Superior temporal gyrus (tissue), 1 donor: ENCODE results near the gene ST6GALNAC6.
"Not testable (repeated sequence)": the region's sequence is repeated elsewhere in the genome, so short reads cannot be mapped to it uniquely, and the experiment has no call there.

Experiments
- DNase-seq: peaks from one replicate; pipeline ENCODE4 v3.0.0-alpha.2; 2016; ENCODE audit errors: extremely low spot score

ST6GALNAC6 gene

GRCh38 chr9:127873886-127874285 is 25.5 kb downstream of the ST6GALNAC6 start:
- DNase-seq, result peak; percentile 86

GRCh38 chr9:127873223-127873691 is 26.1 kb downstream of the ST6GALNAC6 start:
- DNase-seq, result peak; percentile 17

GRCh38 chr9:127872369-127873222 is 26.8 kb downstream of the ST6GALNAC6 start:
- no peak for DNase-seq

GRCh38 chr9:127871531-127871930 is 27.9 kb downstream of the ST6GALNAC6 start:
- DNase-seq, result no peak

GRCh38 chr9:127870887-127871286 is 28.5 kb downstream of the ST6GALNAC6 start:
- DNase-seq, result no peak

- DNase-seq, result not testable (repeated sequence)
Measured at GRCh38 chr9:127870153-127870491, 29.3 kb downstream of the ST6GALNAC6 start.

- DNase-seq, result peak; percentile 83
Measured at GRCh38 chr9:127869310-127870152, 29.9 kb downstream of the ST6GALNAC6 start.

GRCh38 chr9:127868278-127868902 is 31.0 kb downstream of the ST6GALNAC6 start:
- DNase-seq, result no peak

GRCh38 chr9:127867356-127868277 is 31.8 kb downstream of the ST6GALNAC6 start:
- DNase-seq, result no peak

GRCh38 chr9:127866535-127866934 is 32.9 kb downstream of the ST6GALNAC6 start:
- no peak for DNase-seq

GRCh38 chr9:127865645-127866464 is 33.5 kb downstream of the ST6GALNAC6 start:
- no peak for DNase-seq

- no peak for DNase-seq
Measured at GRCh38 chr9:127863191-127863621, 36.2 kb downstream of the ST6GALNAC6 start.

GRCh38 chr9:127862075-127863011 is 37.1 kb downstream of the ST6GALNAC6 start:
- DNase-seq, result peak; percentile 14

- no peak for DNase-seq
Measured at GRCh38 chr9:127860779-127861178, 38.6 kb downstream of the ST6GALNAC6 start.

GRCh38 chr9:127860260-127860659 is 39.1 kb downstream of the ST6GALNAC6 start:
- no peak for DNase-seq

- DNase-seq, result no peak
Measured at GRCh38 chr9:127858041-127858512, 41.3 kb downstream of the ST6GALNAC6 start.

GRCh38 chr9:127857278-127857677 is 42.1 kb downstream of the ST6GALNAC6 start:
- no peak for DNase-seq

GRCh38 chr9:127856729-127857116 is 42.7 kb downstream of the ST6GALNAC6 start:
- DNase-seq, result no peak
